Ishikawa (cell line): ENCODE results near the gene NLRC5.

Experiments used
- CEBPB ChIP-seq: IDR thresholded peaks from 2 replicates; pipeline ENCODE4 v1.6.1; 2012
- CREB1 ChIP-seq: IDR thresholded peaks from 2 replicates; pipeline ENCODE4 v1.6.1; 2012; ENCODE audit warnings: low read depth
- EGR1 ChIP-seq: IDR thresholded peaks from 2 replicates; pipeline ENCODE4 v1.6.1; 2012
- EP300 ChIP-seq: IDR thresholded peaks from 2 replicates; pipeline ENCODE4 v1.6.1; 2012; ENCODE audit warnings: borderline replicate concordance
- FOXM1 ChIP-seq: IDR thresholded peaks from 2 replicates; pipeline ENCODE4 v1.6.1; 2012; ENCODE audit warnings: low read depth, borderline replicate concordance
- RAD21 ChIP-seq: IDR thresholded peaks from 2 replicates; pipeline ENCODE4 v1.6.1; 2012; ENCODE audit warnings: low read depth
- TAF1 ChIP-seq: IDR thresholded peaks from 2 replicates; pipeline ENCODE4 v1.6.1; 2012; ENCODE audit warnings: low read depth, mild to moderate bottlenecking
- YY1 ChIP-seq: IDR thresholded peaks from 2 replicates; pipeline ENCODE4 v1.6.1; 2012; ENCODE audit warnings: low read depth
- TF ChIP-seq, protein P1 (sequence below): IDR thresholded peaks from 2 replicates; pipeline ENCODE4 v1.6.1; 2012; ENCODE audit warnings: low read depth, mild to moderate bottlenecking
- TF ChIP-seq, protein P2 (sequence below): IDR thresholded peaks from 2 replicates; pipeline ENCODE4 v1.6.1; 2012
- TF ChIP-seq, protein P3 (sequence below): IDR thresholded peaks from 2 replicates; pipeline ENCODE4 v1.6.1; 2012

GRCh38 chr16:57001026-57001679 lies 11.8 kb downstream of the NLRC5 start:
- TF ChIP-seq CREB1 (no peak), CEBPB (no peak), EP300 (no peak), FOXM1 (no peak), TAF1 (no peak), EGR1 (no peak), RAD21 (no peak), YY1 (no peak)
- TF ChIP-seq, protein P1, sequence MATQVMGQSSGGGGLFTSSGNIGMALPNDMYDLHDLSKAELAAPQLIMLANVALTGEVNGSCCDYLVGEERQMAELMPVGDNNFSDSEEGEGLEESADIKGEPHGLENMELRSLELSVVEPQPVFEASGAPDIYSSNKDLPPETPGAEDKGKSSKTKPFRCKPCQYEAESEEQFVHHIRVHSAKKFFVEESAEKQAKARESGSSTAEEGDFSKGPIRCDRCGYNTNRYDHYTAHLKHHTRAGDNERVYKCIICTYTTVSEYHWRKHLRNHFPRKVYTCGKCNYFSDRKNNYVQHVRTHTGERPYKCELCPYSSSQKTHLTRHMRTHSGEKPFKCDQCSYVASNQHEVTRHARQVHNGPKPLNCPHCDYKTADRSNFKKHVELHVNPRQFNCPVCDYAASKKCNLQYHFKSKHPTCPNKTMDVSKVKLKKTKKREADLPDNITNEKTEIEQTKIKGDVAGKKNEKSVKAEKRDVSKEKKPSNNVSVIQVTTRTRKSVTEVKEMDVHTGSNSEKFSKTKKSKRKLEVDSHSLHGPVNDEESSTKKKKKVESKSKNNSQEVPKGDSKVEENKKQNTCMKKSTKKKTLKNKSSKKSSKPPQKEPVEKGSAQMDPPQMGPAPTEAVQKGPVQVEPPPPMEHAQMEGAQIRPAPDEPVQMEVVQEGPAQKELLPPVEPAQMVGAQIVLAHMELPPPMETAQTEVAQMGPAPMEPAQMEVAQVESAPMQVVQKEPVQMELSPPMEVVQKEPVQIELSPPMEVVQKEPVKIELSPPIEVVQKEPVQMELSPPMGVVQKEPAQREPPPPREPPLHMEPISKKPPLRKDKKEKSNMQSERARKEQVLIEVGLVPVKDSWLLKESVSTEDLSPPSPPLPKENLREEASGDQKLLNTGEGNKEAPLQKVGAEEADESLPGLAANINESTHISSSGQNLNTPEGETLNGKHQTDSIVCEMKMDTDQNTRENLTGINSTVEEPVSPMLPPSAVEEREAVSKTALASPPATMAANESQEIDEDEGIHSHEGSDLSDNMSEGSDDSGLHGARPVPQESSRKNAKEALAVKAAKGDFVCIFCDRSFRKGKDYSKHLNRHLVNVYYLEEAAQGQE: no peak
- TF ChIP-seq, protein P2, sequence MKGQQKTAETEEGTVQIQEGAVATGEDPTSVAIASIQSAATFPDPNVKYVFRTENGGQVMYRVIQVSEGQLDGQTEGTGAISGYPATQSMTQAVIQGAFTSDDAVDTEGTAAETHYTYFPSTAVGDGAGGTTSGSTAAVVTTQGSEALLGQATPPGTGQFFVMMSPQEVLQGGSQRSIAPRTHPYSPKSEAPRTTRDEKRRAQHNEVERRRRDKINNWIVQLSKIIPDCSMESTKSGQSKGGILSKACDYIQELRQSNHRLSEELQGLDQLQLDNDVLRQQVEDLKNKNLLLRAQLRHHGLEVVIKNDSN: no peak
- TF ChIP-seq, protein P3, sequence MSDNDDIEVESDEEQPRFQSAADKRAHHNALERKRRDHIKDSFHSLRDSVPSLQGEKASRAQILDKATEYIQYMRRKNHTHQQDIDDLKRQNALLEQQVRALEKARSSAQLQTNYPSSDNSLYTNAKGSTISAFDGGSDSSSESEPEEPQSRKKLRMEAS: no peak
